Measurements from ENCODE around the gene BLZF1. TPM values are rescaled to one million over a fixed set of nuclear protein-coding genes. Genes with fewer than 3 reads are reported as not detected.

The BLZF1 gene
- total and polyA plus RNA-seq, 2 of the 8 experiments (the other 6 are each of a cell fraction or from before 2014, with no cell fraction given) = 1.8 to 10.3 TPM

- Histone ChIP-seq H4K20me1 (replicated peaks in 1 of 2; ENCODE audit: control insufficient read depth in 1 of 2, insufficient read depth in 2 of 2, low read length in 2 of 2) (no peaks in the 10 kb centered on the region), H3K23me2 (ENCODE audit: low read depth, low read length) (no peaks in the 10 kb centered on the region), H2BK12ac (ENCODE audit: low read depth, low read length) (no peak overlapping the region), H3K27me3 (replicated peaks in 1 of 4; ENCODE audit: control insufficient read depth in 3 of 4, extremely low read depth in 1 of 4, insufficient read depth in 3 of 4, low read length in 3 of 4) (no peaks in the 10 kb centered on the region), H2AFZ (ENCODE audit: low read length) (no peak overlapping the region), H3K14ac (ENCODE audit: insufficient read length) (no peak overlapping the region), H2AK5ac (ENCODE audit: low read depth, low read length) (no peak overlapping the region), H2BK5ac (ENCODE audit: low read depth, low read length) (no peak overlapping the region; the same call in 1 of the 2 replicates), H3K79me1 (ENCODE audit: low read depth, low read length) (no peaks in the 10 kb centered on the region), H3K56ac (replicated peaks; ENCODE audit: insufficient read length, low read depth, low read length) (no peak overlapping the region), H3K9ac (replicated peaks in 1 of 4; ENCODE audit: extremely low read depth in 1 of 4, low read depth in 3 of 4, low read length in 3 of 4) (no peak overlapping the region), H4K8ac (ENCODE audit: extremely low read depth, insufficient read depth, low read length) (no peak overlapping the region), H4K5ac (ENCODE audit: insufficient read length, low read depth, low read length) (no peak overlapping the region), H2BK15ac (ENCODE audit: low read length) (no peak overlapping the region), H3K18ac (ENCODE audit: extremely low read depth, low read length) (no peak overlapping the region), H3K9me3 (ENCODE audit: insufficient read depth in 2 of 2, low read depth in 1 of 2, low read length in 1 of 2) (peaks cover 4 to 7% of the 10 kb centered on the region in 2 experiments; a peak in 3 of 4 replicates), H2BK120ac (replicated peaks; ENCODE audit: low read depth, low read length) (no peak overlapping the region), H3K36me3 (ENCODE audit: control insufficient read depth in 2 of 4, insufficient read depth in 4 of 4, low read length in 3 of 4) (no peaks in the 10 kb centered on the region), H3K4ac (replicated peaks; ENCODE audit: insufficient read length, low read depth, low read length) (no peak overlapping the region), H4K91ac (replicated peaks; ENCODE audit: insufficient read length, low read length) (no peak overlapping the region), H3K27ac (ENCODE audit: low read depth, low read length) (no peak overlapping the region), H3K23ac (ENCODE audit: insufficient read length) (no peak overlapping the region), H3K4me3 (ENCODE audit: extremely low read depth in 1 of 4, insufficient read depth in 2 of 4, low read depth in 3 of 4, low read length in 4 of 4) (no peak overlapping the region), H3K79me2 (ENCODE audit: control insufficient read depth in 1 of 2, insufficient read depth in 2 of 2, low read length in 2 of 2) (no peaks in the 10 kb centered on the region), H2BK20ac (ENCODE audit: low read length) (no peak overlapping the region), H3K4me1 (replicated peaks in 1 of 4; ENCODE audit: control insufficient read depth in 3 of 4, insufficient read depth in 4 of 4, low read length in 3 of 4) (peaks cover 0 to 2% (median 0%) of the 10 kb centered on the region in 4 experiments; a peak in 2 of 7 replicates), H3K4me2 (ENCODE audit: insufficient read depth in 1 of 2, low read depth in 2 of 2, low read length in 2 of 2) (no peak overlapping the region)
- DNase-seq (ENCODE audit: low read depth in 1 of 2, low spot score in 2 of 2) (no peak), FAIRE-seq (no peak)
- ChIA-PET POLR2A (ENCODE audit: partially characterized antibody) (no interaction called here), CTCF (ENCODE audit: partially characterized antibody) (interaction anchor here (3.5 to 4.3 kb wide), 2 partner anchors 235 to 742 kb away, joined by 16 to 36 read pairs; no protein-coding TSS in a partner anchor)
- 93% methylated on average over 3 of the region's 3 CpGs; no CpG with 5 or more reads in 1 of the 2 experiments for WGBS, 2 experiments (ENCODE audit: extremely low coverage in 1 of 2, insufficient coverage in 1 of 2, insufficient read length in 1 of 2, insufficient replicate concordance in 2 of 2, low coverage in 1 of 2, low lambda C conversion rate in 2 of 2, missing lambda C conversion rate in 1 of 2)
- TF ChIP-seq ATF2 (IDR thresholded peaks at IDR 0.05; ENCODE audit: low read length) = no peak
- TF ChIP-seq ASH2L (IDR thresholded peaks at IDR 0.05; ENCODE audit: low read length) = no peak
- no peak for TF ChIP-seq POLR2A (IDR thresholded peaks at IDR 0.05; ENCODE audit: control extremely low read depth in 1 of 2, low read depth in 2 of 2, low read length in 2 of 2)
- TF ChIP-seq BACH1 (IDR thresholded peaks at IDR 0.05; ENCODE audit: low read length) = no peak
- TF ChIP-seq FOSL1 (IDR thresholded peaks at IDR 0.05; ENCODE audit: insufficient read depth, low read depth, low read length) = no peak
- TF ChIP-seq KDM4A (IDR thresholded peaks at IDR 0.05; ENCODE audit: low read depth, low read length, severe bottlenecking) = no peak
- no peak for TF ChIP-seq CBX5 (IDR thresholded peaks at IDR 0.05; ENCODE audit: low read depth, low read length)
- no peak for TF ChIP-seq PHF8 (conservative IDR thresholded peaks at IDR 0.05; ENCODE audit: low read depth, low read length)
- no peak for TF ChIP-seq GABPA (IDR thresholded peaks at IDR 0.05; ENCODE audit: borderline replicate concordance, insufficient read depth, low read length)
- no peak for TF ChIP-seq BRCA1 (IDR thresholded peaks at IDR 0.05; ENCODE audit: low read depth, low read length)
- no peak for TF ChIP-seq NANOG (IDR thresholded peaks at IDR 0.05; ENCODE audit: insufficient read depth, low read depth, low read length, poor library complexity, severe bottlenecking)
These were observed 21.9 kb upstream of the BLZF1 start for GRCh38 chr1:169346036-169346589.
